Measurements from ENCODE around the gene ADARB1.
A peak's percentile ranks its signal among the peaks of the same experiment; 100 is the strongest.

Gene ADARB1

GRCh38 chr21:45234965-45235364 is 160.6 kb downstream of the ADARB1 start:
- no peak for DNase-seq (ENCODE audit: low read depth)
- H3K4me3 ChIP-seq (ENCODE audit: low read length) = no peak overlapping the region
- no peak for TF ChIP-seq CTCF (IDR thresholded peaks at IDR 0.05; ENCODE audit: insufficient read depth, low read depth, low read length, missing control alignments)

GRCh38 chr21:45235488-45235887 is 161.1 kb downstream of the ADARB1 start:
- DNase-seq (ENCODE audit: low read depth) = no peak
- TF ChIP-seq CTCF (IDR thresholded peaks at IDR 0.05; ENCODE audit: insufficient read depth, low read depth, low read length, missing control alignments) = no peak
- no peak overlapping the region for H3K4me3 ChIP-seq (ENCODE audit: low read length)

GRCh38 chr21:45236481-45236880 is 162.1 kb downstream of the ADARB1 start:
- TF ChIP-seq CTCF (IDR thresholded peaks at IDR 0.05; ENCODE audit: insufficient read depth, low read depth, low read length, missing control alignments) = peak; percentile 7
- H3K4me3 ChIP-seq (ENCODE audit: low read length) = no peak overlapping the region
- no peak for DNase-seq (ENCODE audit: low read depth)

GRCh38 chr21:45237401-45237800 is 163.0 kb downstream of the ADARB1 start:
- TF ChIP-seq CTCF (IDR thresholded peaks at IDR 0.05; ENCODE audit: insufficient read depth, low read depth, low read length, missing control alignments) = no peak
- DNase-seq (ENCODE audit: low read depth) = no peak
- H3K4me3 ChIP-seq (ENCODE audit: low read length) = no peak overlapping the region

GRCh38 chr21:45241357-45241756 is 167.0 kb downstream of the ADARB1 start:
- DNase-seq (ENCODE audit: low read depth) = no peak
- TF ChIP-seq CTCF (IDR thresholded peaks at IDR 0.05; ENCODE audit: insufficient read depth, low read depth, low read length, missing control alignments) = no peak
- no peak overlapping the region for H3K4me3 ChIP-seq (ENCODE audit: low read length)

GRCh38 chr21:45243603-45244002 is 169.2 kb downstream of the ADARB1 start:
- TF ChIP-seq CTCF (IDR thresholded peaks at IDR 0.05; ENCODE audit: insufficient read depth, low read depth, low read length, missing control alignments) = no peak
- no peak overlapping the region for H3K4me3 ChIP-seq (ENCODE audit: low read length)
- DNase-seq (ENCODE audit: low read depth) = no peak

GRCh38 chr21:45244799-45245340 is 170.5 kb downstream of the ADARB1 start:
- no peak for DNase-seq (ENCODE audit: low read depth)
- TF ChIP-seq CTCF (IDR thresholded peaks at IDR 0.05; ENCODE audit: insufficient read depth, low read depth, low read length, missing control alignments) = no peak
- H3K4me3 ChIP-seq (ENCODE audit: low read length) = no peak overlapping the region

Data from epithelial cell of esophagus (primary cell).